HepG2 (cell line): ENCODE results near the gene VPS18. TPM values are rescaled to one million over a fixed set of nuclear protein-coding genes. Genes with fewer than 3 reads are reported as not detected.

Experiments
- FOXK1 ChIP-seq: sonication (generic); formaldehyde crosslinking; IDR thresholded peaks from 2 replicates; pipeline ENCODE4 v1.4.0; 2020; ENCODE audit warnings: low read depth, missing genetic modification reagents, borderline replicate concordance
- PAF1 ChIP-seq: IDR thresholded peaks from 2 replicates; pipeline ENCODE4 v1.6.1; 2016; ENCODE audit warnings: missing genetic modification reagents, missing compliant biosample characterization
- RCOR2 ChIP-seq: IDR thresholded peaks from 2 replicates; pipeline ENCODE4 v1.6.1; 2016; ENCODE audit warnings: missing biosample characterization, missing genetic modification reagents
- SMAD9 ChIP-seq: sonication (generic); formaldehyde crosslinking; IDR thresholded peaks from 2 replicates; pipeline ENCODE4 v1.5.1; 2020; ENCODE audit warnings: mild to moderate bottlenecking, missing genetic modification reagents
- SP4 ChIP-seq: sonication (generic); formaldehyde crosslinking; IDR thresholded peaks from 2 replicates; pipeline ENCODE4 v1.8.1; 2023; ENCODE audit warnings: mild to moderate bottlenecking, missing genetic modification reagents
- ZMAT3 ChIP-seq: sonication (generic); formaldehyde crosslinking; conservative IDR thresholded peaks from 2 replicates; pipeline ENCODE4 v1.7.0; 2021; ENCODE audit warnings: missing genetic modification reagents
- ZNF510 ChIP-seq: sonication (generic); formaldehyde crosslinking; IDR thresholded peaks from 2 replicates; pipeline ENCODE4 v1.4.0; 2020; ENCODE audit warnings: low read depth, mild to moderate bottlenecking, missing genetic modification reagents
- ZNF781 ChIP-seq: sonication (generic); formaldehyde crosslinking; IDR thresholded peaks from 2 replicates; pipeline ENCODE4 v1.5.1; 2020; ENCODE audit warnings: borderline replicate concordance, mild to moderate bottlenecking, missing genetic modification reagents; ENCODE audit errors: not compliant biosample characterization
- ZNF891 ChIP-seq: sonication (generic); formaldehyde crosslinking; IDR thresholded peaks from 2 replicates; pipeline ENCODE4 v1.5.0; 2020; ENCODE audit warnings: mild to moderate bottlenecking, missing genetic modification reagents
- ZSCAN9 ChIP-seq: IDR thresholded peaks from 2 replicates; pipeline ENCODE4 v1.6.1; 2016; ENCODE audit warnings: borderline replicate concordance
- polyA plus RNA-seq, 8 experiments: library from polyadenylated mRNA; depleted of rRNA in 3 of 8; stranded (reverse) in 7 of 8; unstranded in 1 of 8; fragments of >200 nt; fragmentation: Illumina TruSeq in 4 of 8; extraction: Trizol in 4 of 8; gene quantifications; 2 replicates each; pipeline versions ENCODE4 v1.2.1 to v1.2.3, GENCODE V29; 2011 to 2016; ENCODE audit warnings: low read depth in 4 of 8, missing spikeins in 1 of 8, mixed read lengths in 1 of 8; ENCODE audit not compliant: insufficient read depth in 1 of 8
- total RNA-seq, 5 experiments: library from RNA; depleted of rRNA; stranded (reverse); fragments of >200 nt; fragmentation: Illumina TruSeq; extraction: Trizol; gene quantifications; 2 replicates each; pipeline ENCODE4 v1.2.3, GENCODE V29; 2016; ENCODE audit warnings: low read depth in 1 of 5
- TF ChIP-seq, protein P1 (sequence below): fragments of 450-650 bp; IDR thresholded peaks from 2 replicates; pipeline ENCODE4 v1.6.1; 2017; ENCODE audit warnings: mild to moderate bottlenecking
- TF ChIP-seq, protein P2 (sequence below): sonication (generic); formaldehyde crosslinking; IDR thresholded peaks from 2 replicates; pipeline ENCODE4 v1.4.0; 2020; ENCODE audit warnings: mild to moderate bottlenecking, missing genetic modification reagents
- TF ChIP-seq, protein P3 (sequence below): sonication (generic); formaldehyde crosslinking; IDR thresholded peaks from 2 replicates; pipeline ENCODE4 v1.8.1; 2022; ENCODE audit warnings: low read depth, mild to moderate bottlenecking, missing genetic modification reagents

VPS18 gene
- total and polyA plus RNA-seq, 2 of the 13 experiments (the other 11 are each of a cell fraction or from before 2014, with no cell fraction given): 5.8 to 17.0 TPM

DNA sequence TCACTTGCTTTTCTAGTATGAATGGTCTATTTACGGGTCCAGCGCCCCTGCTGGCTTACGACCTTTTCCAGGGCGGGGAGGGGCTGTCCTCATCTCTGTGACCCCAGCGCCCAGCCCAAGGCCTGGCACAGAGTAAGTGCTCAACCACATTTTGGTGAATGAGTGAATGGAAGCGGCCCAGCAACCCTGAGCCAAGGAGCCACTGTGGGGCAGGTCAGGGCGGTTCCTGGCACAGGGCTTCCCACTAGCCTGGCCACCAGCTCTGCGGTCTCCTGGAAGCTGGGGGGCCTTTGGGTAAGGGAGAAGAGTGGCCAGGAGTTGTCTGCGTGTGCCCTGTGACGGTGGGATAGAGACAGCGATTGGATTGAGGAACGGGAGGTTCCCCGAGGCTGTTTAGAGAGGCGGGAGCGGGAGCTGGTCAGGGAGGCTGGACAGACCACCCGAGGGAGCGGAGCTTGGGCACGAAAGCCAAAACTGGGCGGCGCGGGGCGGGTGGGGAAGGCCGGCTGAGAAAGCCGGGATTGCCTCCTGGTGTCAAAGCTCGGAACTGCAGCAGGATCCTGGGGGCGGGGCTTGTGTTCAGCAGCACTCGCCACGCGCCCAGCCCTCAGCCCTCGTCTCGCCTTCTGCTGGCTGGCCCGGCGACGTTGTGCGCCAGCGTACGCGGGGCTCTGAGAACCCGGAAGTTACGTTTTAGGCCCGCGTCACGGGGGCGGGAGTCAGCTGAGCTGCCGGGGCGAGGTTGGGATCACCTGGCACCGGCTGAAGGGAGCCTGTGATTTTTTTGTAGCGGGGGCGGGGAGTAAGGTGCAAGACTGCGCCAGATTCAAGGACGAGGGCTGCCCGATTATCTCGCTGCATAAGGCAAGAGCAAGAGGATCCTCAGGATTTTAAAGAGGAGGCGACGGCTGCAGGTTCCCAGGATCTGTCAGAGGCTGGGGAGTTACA is at the start of gene VPS18 (continued):
- TF ChIP-seq ZNF510 (peak; percentile 91; the same call in 1 of the 2 replicates), ZNF781 (no peak), RCOR2 (no peak), SMAD9 (CRISPR knock-in tag) (no peak), ZMAT3 (CRISPR knock-in tag) (no peak), ZSCAN9 (no peak), ZNF891 (CRISPR knock-in tag) (peak; percentile 23; the same call in 1 of the 2 replicates), PAF1 (CRISPR knock-in tag) (no peak), FOXK1 (CRISPR knock-in tag) (peak; percentile 64; the same call in 1 of the 2 replicates), SP4 (CRISPR knock-in tag) (no peak; the same call in none of the 2 replicates)
- TF ChIP-seq, protein P1, sequence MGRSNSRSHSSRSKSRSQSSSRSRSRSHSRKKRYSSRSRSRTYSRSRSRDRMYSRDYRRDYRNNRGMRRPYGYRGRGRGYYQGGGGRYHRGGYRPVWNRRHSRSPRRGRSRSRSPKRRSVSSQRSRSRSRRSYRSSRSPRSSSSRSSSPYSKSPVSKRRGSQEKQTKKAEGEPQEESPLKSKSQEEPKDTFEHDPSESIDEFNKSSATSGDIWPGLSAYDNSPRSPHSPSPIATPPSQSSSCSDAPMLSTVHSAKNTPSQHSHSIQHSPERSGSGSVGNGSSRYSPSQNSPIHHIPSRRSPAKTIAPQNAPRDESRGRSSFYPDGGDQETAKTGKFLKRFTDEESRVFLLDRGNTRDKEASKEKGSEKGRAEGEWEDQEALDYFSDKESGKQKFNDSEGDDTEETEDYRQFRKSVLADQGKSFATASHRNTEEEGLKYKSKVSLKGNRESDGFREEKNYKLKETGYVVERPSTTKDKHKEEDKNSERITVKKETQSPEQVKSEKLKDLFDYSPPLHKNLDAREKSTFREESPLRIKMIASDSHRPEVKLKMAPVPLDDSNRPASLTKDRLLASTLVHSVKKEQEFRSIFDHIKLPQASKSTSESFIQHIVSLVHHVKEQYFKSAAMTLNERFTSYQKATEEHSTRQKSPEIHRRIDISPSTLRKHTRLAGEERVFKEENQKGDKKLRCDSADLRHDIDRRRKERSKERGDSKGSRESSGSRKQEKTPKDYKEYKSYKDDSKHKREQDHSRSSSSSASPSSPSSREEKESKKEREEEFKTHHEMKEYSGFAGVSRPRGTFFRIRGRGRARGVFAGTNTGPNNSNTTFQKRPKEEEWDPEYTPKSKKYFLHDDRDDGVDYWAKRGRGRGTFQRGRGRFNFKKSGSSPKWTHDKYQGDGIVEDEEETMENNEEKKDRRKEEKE: no peak
- TF ChIP-seq, protein P2, sequence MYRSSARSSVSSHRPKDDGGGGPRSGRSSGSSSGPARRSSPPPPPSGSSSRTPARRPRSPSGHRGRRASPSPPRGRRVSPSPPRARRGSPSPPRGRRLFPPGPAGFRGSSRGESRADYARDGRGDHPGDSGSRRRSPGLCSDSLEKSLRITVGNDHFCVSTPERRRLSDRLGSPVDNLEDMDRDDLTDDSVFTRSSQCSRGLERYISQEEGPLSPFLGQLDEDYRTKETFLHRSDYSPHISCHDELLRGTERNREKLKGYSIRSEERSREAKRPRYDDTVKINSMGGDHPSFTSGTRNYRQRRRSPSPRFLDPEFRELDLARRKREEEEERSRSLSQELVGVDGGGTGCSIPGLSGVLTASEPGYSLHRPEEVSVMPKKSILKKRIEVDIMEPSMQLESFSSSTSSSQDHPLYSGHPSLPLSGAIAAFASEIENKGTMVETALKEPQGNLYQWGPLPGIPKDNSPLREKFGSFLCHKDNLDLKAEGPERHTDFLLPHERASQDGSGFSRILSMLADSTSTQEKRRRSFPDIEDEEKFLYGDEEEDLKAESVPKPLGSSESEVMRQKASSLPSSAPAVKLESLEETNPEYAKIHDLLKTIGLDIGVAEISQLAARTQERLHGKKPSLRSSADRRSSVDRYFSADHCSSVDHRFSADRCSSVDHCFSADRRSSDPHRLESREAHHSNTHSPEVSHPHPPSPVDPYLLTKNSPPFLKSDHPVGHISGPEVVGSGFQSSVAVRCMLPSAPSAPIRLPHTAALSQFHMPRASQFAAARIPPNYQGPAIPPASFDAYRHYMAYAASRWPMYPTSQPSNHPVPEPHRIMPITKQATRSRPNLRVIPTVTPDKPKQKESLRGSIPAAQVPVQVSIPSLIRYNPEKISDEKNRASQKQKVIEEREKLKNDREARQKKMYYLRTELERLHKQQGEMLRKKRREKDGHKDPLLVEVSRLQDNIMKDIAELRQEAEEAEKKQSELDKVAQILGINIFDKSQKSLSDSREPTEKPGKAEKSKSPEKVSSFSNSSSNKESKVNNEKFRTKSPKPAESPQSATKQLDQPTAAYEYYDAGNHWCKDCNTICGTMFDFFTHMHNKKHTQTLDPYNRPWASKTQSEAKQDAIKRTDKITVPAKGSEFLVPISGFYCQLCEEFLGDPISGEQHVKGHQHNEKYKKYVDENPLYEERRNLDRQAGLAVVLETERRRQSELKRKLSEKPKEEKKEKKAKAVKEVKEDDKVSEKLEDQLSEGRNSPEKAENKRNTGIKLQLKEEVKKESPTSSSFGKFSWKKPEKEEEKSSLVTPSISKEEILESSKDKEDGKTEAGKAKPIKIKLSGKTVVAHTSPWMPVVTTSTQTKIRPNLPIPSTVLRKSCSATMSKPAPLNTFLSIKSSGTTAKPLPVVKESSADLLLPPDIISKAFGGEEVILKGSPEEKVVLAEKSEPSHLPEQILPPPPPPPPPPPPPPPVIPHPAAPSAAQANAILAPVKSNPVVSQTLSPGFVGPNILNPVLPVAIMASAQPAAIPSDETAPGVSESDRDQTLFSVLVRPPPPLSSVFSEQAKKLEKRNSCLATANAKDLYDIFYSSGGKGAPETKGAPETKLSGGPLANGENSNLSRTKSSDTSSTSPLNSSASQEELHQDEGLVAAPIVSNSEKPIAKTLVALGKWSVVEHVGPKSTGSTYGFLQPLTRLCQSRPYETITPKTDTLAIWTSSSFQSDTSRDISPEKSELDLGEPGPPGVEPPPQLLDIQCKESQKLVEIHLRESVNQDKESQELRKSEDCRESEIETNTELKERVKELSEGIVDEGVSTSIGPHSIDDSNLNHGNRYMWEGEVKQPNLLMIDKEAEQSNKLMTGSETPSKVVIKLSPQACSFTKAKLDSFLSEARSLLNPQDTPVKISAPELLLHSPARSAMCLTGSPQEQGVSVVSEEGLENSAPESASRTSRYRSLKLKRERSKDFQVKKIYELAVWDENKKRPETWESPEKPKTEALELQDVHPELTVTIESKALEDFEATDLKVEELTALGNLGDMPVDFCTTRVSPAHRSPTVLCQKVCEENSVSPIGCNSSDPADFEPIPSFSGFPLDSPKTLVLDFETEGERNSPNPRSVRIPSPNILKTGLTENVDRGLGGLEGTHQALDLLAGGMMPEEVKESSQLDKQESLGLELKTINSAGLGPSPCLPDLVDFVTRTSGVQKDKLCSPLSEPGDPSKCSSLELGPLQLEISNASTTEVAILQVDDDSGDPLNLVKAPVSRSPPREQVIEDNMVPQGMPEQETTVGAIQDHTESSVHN (CRISPR knock-in tag): no peak
- TF ChIP-seq, protein P3, sequence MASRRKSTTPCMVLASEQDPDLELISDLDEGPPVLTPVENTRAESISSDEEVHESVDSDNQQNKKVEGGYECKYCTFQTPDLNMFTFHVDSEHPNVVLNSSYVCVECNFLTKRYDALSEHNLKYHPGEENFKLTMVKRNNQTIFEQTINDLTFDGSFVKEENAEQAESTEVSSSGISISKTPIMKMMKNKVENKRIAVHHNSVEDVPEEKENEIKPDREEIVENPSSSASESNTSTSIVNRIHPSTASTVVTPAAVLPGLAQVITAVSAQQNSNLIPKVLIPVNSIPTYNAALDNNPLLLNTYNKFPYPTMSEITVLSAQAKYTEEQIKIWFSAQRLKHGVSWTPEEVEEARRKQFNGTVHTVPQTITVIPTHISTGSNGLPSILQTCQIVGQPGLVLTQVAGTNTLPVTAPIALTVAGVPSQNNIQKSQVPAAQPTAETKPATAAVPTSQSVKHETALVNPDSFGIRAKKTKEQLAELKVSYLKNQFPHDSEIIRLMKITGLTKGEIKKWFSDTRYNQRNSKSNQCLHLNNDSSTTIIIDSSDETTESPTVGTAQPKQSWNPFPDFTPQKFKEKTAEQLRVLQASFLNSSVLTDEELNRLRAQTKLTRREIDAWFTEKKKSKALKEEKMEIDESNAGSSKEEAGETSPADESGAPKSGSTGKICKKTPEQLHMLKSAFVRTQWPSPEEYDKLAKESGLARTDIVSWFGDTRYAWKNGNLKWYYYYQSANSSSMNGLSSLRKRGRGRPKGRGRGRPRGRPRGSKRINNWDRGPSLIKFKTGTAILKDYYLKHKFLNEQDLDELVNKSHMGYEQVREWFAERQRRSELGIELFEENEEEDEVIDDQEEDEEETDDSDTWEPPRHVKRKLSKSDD (CRISPR knock-in tag): peak; percentile 78; the same call in 1 of the 2 replicates
